ENCODE measurements around the gene NAGS.
A peak's percentile ranks its signal among the peaks of the same experiment; 100 is the strongest.
"Not testable (repeated sequence)": the region's sequence is repeated elsewhere in the genome, so short reads cannot be mapped to it uniquely, and the experiment has no call there.

NAGS gene

GRCh38 chr17:44039829-44040635 lies 35.6 kb downstream of the NAGS start:
- H3K4me3 ChIP-seq (ENCODE audit: low read depth, low read length), result no peak overlapping the region
- peaks cover 26% of the 10 kb centered on the region for H3K36me3 ChIP-seq (replicated peaks)
- H3K27ac ChIP-seq, result no peak overlapping the region
- H3K27me3 ChIP-seq (replicated peaks), result no peaks in the 10 kb centered on the region
- DNase-seq, result no peak
- in situ Hi-C loops (cut with HindIII; ENCODE audit: low pct_ligation_motif_present, low sequenced_read_pairs), result no loop called here
- no peak for TF ChIP-seq CTCF (IDR thresholded peaks at IDR 0.05; ENCODE audit: low read depth, low read length, missing control alignments)

- Histone ChIP-seq H3K27me3 (replicated peaks) (no peaks in the 10 kb centered on the region), H3K36me3 (replicated peaks) (peaks cover 19% of the 10 kb centered on the region), H3K4me3 (ENCODE audit: low read depth, low read length) (no peak overlapping the region), H3K27ac (no peak overlapping the region)
- in situ Hi-C loops (cut with HindIII; ENCODE audit: low pct_ligation_motif_present, low sequenced_read_pairs), result no loop called here
- no peak for TF ChIP-seq CTCF (IDR thresholded peaks at IDR 0.05; ENCODE audit: low read depth, low read length, missing control alignments)
- no peak for DNase-seq
Measured at GRCh38 chr17:44043272-44043696, 38.9 kb downstream of the NAGS start.

GRCh38 chr17:44044071-44044470 lies 39.6 kb downstream of the NAGS start:
- H3K27ac ChIP-seq, result no peak overlapping the region
- in situ Hi-C loops (cut with HindIII; ENCODE audit: low pct_ligation_motif_present, low sequenced_read_pairs), result no loop called here
- DNase-seq, result peak; percentile 20
- no peak overlapping the region for H3K4me3 ChIP-seq (ENCODE audit: low read depth, low read length)
- no peak for TF ChIP-seq CTCF (IDR thresholded peaks at IDR 0.05; ENCODE audit: low read depth, low read length, missing control alignments)
- peaks cover 21% of the 10 kb centered on the region for H3K36me3 ChIP-seq (replicated peaks)
- H3K27me3 ChIP-seq (replicated peaks), result no peaks in the 10 kb centered on the region

GRCh38 chr17:44045486-44045885 lies 41.1 kb downstream of the NAGS start:
- no peak for DNase-seq
- Histone ChIP-seq H3K27ac (no peak overlapping the region), H3K36me3 (replicated peaks) (peaks cover 27% of the 10 kb centered on the region), H3K4me3 (ENCODE audit: low read depth, low read length) (no peak overlapping the region), H3K27me3 (replicated peaks) (no peaks in the 10 kb centered on the region)
- TF ChIP-seq CTCF (IDR thresholded peaks at IDR 0.05; ENCODE audit: low read depth, low read length, missing control alignments), result no peak
- in situ Hi-C loops (cut with HindIII; ENCODE audit: low pct_ligation_motif_present, low sequenced_read_pairs), result no loop called here

GRCh38 chr17:44046893-44047292 lies 42.5 kb downstream of the NAGS start:
- in situ Hi-C loops (cut with HindIII; ENCODE audit: low pct_ligation_motif_present, low sequenced_read_pairs); H3K4me3 ChIP-seq (ENCODE audit: low read depth, low read length); H3K27ac ChIP-seq; DNase-seq; H3K27me3 ChIP-seq (replicated peaks): not testable (repeated sequence)
- peaks cover 40% of the 10 kb centered on the region for H3K36me3 ChIP-seq (replicated peaks)

- DNase-seq, result no peak
- Histone ChIP-seq H3K4me3 (ENCODE audit: low read depth, low read length) (no peak overlapping the region), H3K36me3 (replicated peaks) (peaks cover 53% of the 10 kb centered on the region), H3K27ac (no peak overlapping the region), H3K27me3 (replicated peaks) (no peaks in the 10 kb centered on the region)
- in situ Hi-C loops (cut with HindIII; ENCODE audit: low pct_ligation_motif_present, low sequenced_read_pairs), result no loop called here
- no peak for TF ChIP-seq CTCF (IDR thresholded peaks at IDR 0.05; ENCODE audit: low read depth, low read length, missing control alignments)
Measured at GRCh38 chr17:44049294-44050060, 45.1 kb downstream of the NAGS start.

Measured in brain microvascular endothelial cell (primary cell).